GM12801 (cell line): ENCODE data around the gene ABHD15.

Experiments used
- TF ChIP-seq, protein P1 (sequence below): IDR thresholded peaks from one replicate; pipeline ENCODE4 v1.5.1; 2011; ENCODE audit warnings: control low read depth; ENCODE audit not compliant: insufficient read length; ENCODE audit errors: extremely low read depth

Gene ABHD15

DNA sequence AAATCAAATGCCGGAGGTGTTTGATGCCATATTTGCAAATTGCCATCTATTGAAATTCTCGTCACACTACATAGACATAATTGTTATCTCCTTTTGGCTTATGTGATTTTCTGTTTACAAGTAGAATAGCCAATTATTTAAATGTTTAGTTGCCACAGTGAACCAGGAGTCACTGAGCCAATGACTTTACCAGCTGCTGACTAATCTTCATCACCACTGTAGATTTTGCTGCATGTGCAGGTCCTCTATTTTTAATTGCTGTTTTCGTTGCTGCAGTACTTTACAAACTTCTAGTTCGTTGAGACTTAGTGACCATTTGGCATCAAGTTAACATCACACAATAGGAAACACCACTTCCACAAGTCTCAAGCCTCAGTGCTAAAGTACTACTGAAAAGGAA lies 22.8 kb downstream of the ABHD15 start:
- TF ChIP-seq, protein P1, sequence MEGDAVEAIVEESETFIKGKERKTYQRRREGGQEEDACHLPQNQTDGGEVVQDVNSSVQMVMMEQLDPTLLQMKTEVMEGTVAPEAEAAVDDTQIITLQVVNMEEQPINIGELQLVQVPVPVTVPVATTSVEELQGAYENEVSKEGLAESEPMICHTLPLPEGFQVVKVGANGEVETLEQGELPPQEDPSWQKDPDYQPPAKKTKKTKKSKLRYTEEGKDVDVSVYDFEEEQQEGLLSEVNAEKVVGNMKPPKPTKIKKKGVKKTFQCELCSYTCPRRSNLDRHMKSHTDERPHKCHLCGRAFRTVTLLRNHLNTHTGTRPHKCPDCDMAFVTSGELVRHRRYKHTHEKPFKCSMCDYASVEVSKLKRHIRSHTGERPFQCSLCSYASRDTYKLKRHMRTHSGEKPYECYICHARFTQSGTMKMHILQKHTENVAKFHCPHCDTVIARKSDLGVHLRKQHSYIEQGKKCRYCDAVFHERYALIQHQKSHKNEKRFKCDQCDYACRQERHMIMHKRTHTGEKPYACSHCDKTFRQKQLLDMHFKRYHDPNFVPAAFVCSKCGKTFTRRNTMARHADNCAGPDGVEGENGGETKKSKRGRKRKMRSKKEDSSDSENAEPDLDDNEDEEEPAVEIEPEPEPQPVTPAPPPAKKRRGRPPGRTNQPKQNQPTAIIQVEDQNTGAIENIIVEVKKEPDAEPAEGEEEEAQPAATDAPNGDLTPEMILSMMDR = no peak

- TF ChIP-seq, protein P1 = no peak
These were observed 32.9 kb downstream of the ABHD15 start for GRCh38 chr17:29533976-29534375.

DNA sequence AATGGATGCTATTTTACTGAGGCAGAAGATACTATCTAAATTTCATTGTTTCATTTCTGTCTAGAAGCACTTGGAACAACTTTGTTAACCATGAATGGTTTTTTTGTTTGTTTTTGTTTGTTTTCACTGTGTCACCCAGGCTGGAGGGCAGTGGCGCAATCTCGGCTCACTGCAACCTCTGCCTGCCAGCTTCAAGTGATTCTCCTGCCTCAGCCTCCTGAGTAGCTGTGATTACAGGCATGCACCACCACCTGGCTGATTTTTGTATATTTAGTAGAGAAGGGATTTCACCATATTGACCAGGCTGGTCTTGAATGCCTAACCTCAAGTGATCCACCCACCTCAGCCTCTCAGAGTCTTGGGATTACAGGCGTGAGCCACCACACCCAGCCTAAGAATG lies 40.5 kb downstream of the ABHD15 start:
- TF ChIP-seq, protein P1 = no peak

- TF ChIP-seq, protein P1 = no peak
These were observed 42.1 kb downstream of the ABHD15 start for GRCh38 chr17:29524692-29525091.

GRCh38 chr17:29518359-29518758 lies 48.5 kb downstream of the ABHD15 start:
- TF ChIP-seq, protein P1 = no peak

- TF ChIP-seq, protein P1 = no peak
These were observed 52.0 kb downstream of the ABHD15 start for GRCh38 chr17:29514792-29515191.

GRCh38 chr17:29510953-29511352 lies 55.9 kb downstream of the ABHD15 start:
- TF ChIP-seq, protein P1 = no peak
